ENCODE data around the gene ADI1.
"Not testable (repeated sequence)": the region's sequence is repeated elsewhere in the genome, so short reads cannot be mapped to it uniquely, and the experiment has no call there.

Gene ADI1

GRCh38 chr2:3458396-3459184, 60.7 kb downstream of the ADI1 start:
- H3K9me3 ChIP-seq (ENCODE audit: control insufficient read depth, low read length) = no peaks in the 10 kb centered on the region
- H3K4me1 ChIP-seq (ENCODE audit: control insufficient read depth, insufficient read depth, low read length, poor library complexity, severe bottlenecking) = no peaks in the 10 kb centered on the region
- H3K36me3 ChIP-seq (ENCODE audit: control insufficient read depth, insufficient read depth, low read length) = peaks cover 22% of the 10 kb centered on the region
- DNase-seq = no peak
- H3K4me3 ChIP-seq (ENCODE audit: insufficient read depth, low read depth, low read length, poor library complexity, severe bottlenecking) = no peak overlapping the region
- no peak overlapping the region for H3K27ac ChIP-seq (ENCODE audit: insufficient read depth, low read length, poor library complexity, severe bottlenecking)
- no peaks in the 10 kb centered on the region for H3K27me3 ChIP-seq (replicated peaks; ENCODE audit: control insufficient read depth, insufficient read depth, low read length, poor library complexity, severe bottlenecking)

GRCh38 chr2:3457524-3458395, 61.6 kb downstream of the ADI1 start:
- no peak for DNase-seq
- H3K4me1 ChIP-seq (ENCODE audit: control insufficient read depth, insufficient read depth, low read length, poor library complexity, severe bottlenecking) = no peaks in the 10 kb centered on the region
- H3K36me3 ChIP-seq (ENCODE audit: control insufficient read depth, insufficient read depth, low read length) = peaks cover 22% of the 10 kb centered on the region
- H3K27me3 ChIP-seq (replicated peaks; ENCODE audit: control insufficient read depth, insufficient read depth, low read length, poor library complexity, severe bottlenecking) = no peaks in the 10 kb centered on the region
- no peaks in the 10 kb centered on the region for H3K9me3 ChIP-seq (ENCODE audit: control insufficient read depth, low read length)
- no peak overlapping the region for H3K27ac ChIP-seq (ENCODE audit: insufficient read depth, low read length, poor library complexity, severe bottlenecking)
- H3K4me3 ChIP-seq (ENCODE audit: insufficient read depth, low read depth, low read length, poor library complexity, severe bottlenecking) = no peak overlapping the region

GRCh38 chr2:3456125-3456524, 63.2 kb downstream of the ADI1 start:
- peaks cover 30% of the 10 kb centered on the region for H3K36me3 ChIP-seq (ENCODE audit: control insufficient read depth, insufficient read depth, low read length)

GRCh38 chr2:3454802-3455201, 64.5 kb downstream of the ADI1 start:
- Histone ChIP-seq H3K36me3 (ENCODE audit: control insufficient read depth, insufficient read depth, low read length) (peaks cover 38% of the 10 kb centered on the region), H3K27me3 (replicated peaks; ENCODE audit: control insufficient read depth, insufficient read depth, low read length, poor library complexity, severe bottlenecking) (no peaks in the 10 kb centered on the region), H3K9me3 (ENCODE audit: control insufficient read depth, low read length) (no peaks in the 10 kb centered on the region)

More at GRCh38 chr2:3456125-3456524, 63.2 kb downstream of the ADI1 start:
- H3K4me3 ChIP-seq (ENCODE audit: insufficient read depth, low read depth, low read length, poor library complexity, severe bottlenecking) = no peak overlapping the region
- H3K4me1 ChIP-seq (ENCODE audit: control insufficient read depth, insufficient read depth, low read length, poor library complexity, severe bottlenecking) = no peaks in the 10 kb centered on the region
- no peaks in the 10 kb centered on the region for H3K27me3 ChIP-seq (replicated peaks; ENCODE audit: control insufficient read depth, insufficient read depth, low read length, poor library complexity, severe bottlenecking)
- H3K27ac ChIP-seq (ENCODE audit: insufficient read depth, low read length, poor library complexity, severe bottlenecking) = no peak overlapping the region
- no peaks in the 10 kb centered on the region for H3K9me3 ChIP-seq (ENCODE audit: control insufficient read depth, low read length)
- no peak for DNase-seq

GRCh38 chr2:3454005-3454404, 65.3 kb downstream of the ADI1 start:
- not testable (repeated sequence) for H3K4me1 ChIP-seq (ENCODE audit: control insufficient read depth, insufficient read depth, low read length, poor library complexity, severe bottlenecking); DNase-seq; H3K27me3 ChIP-seq (replicated peaks; ENCODE audit: control insufficient read depth, insufficient read depth, low read length, poor library complexity, severe bottlenecking); H3K27ac ChIP-seq (ENCODE audit: insufficient read depth, low read length, poor library complexity, severe bottlenecking); H3K4me3 ChIP-seq (ENCODE audit: insufficient read depth, low read depth, low read length, poor library complexity, severe bottlenecking); H3K9me3 ChIP-seq (ENCODE audit: control insufficient read depth, low read length)
- peaks cover 40% of the 10 kb centered on the region for H3K36me3 ChIP-seq (ENCODE audit: control insufficient read depth, insufficient read depth, low read length)

More at GRCh38 chr2:3454802-3455201, 64.5 kb downstream of the ADI1 start:
- Histone ChIP-seq H3K4me1 (ENCODE audit: control insufficient read depth, insufficient read depth, low read length, poor library complexity, severe bottlenecking) (no peaks in the 10 kb centered on the region), H3K4me3 (ENCODE audit: insufficient read depth, low read depth, low read length, poor library complexity, severe bottlenecking) (no peak overlapping the region), H3K27ac (ENCODE audit: insufficient read depth, low read length, poor library complexity, severe bottlenecking) (no peak overlapping the region)
- DNase-seq = no peak

GRCh38 chr2:3453190-3453999, 65.9 kb downstream of the ADI1 start:
- H3K36me3 ChIP-seq (ENCODE audit: control insufficient read depth, insufficient read depth, low read length) = peaks cover 37% of the 10 kb centered on the region
- no peak for DNase-seq

GRCh38 chr2:3451926-3452671, 67.2 kb downstream of the ADI1 start:
- Histone ChIP-seq H3K27ac (ENCODE audit: insufficient read depth, low read length, poor library complexity, severe bottlenecking) (no peak overlapping the region), H3K4me1 (ENCODE audit: control insufficient read depth, insufficient read depth, low read length, poor library complexity, severe bottlenecking) (no peaks in the 10 kb centered on the region), H3K27me3 (replicated peaks; ENCODE audit: control insufficient read depth, insufficient read depth, low read length, poor library complexity, severe bottlenecking) (no peaks in the 10 kb centered on the region), H3K4me3 (ENCODE audit: insufficient read depth, low read depth, low read length, poor library complexity, severe bottlenecking) (no peak overlapping the region), H3K36me3 (ENCODE audit: control insufficient read depth, insufficient read depth, low read length) (peaks cover 29% of the 10 kb centered on the region), H3K9me3 (ENCODE audit: control insufficient read depth, low read length) (no peaks in the 10 kb centered on the region)
- no peak for DNase-seq

More at GRCh38 chr2:3453190-3453999, 65.9 kb downstream of the ADI1 start:
- Histone ChIP-seq H3K27me3 (replicated peaks; ENCODE audit: control insufficient read depth, insufficient read depth, low read length, poor library complexity, severe bottlenecking) (no peaks in the 10 kb centered on the region), H3K9me3 (ENCODE audit: control insufficient read depth, low read length) (no peaks in the 10 kb centered on the region), H3K4me1 (ENCODE audit: control insufficient read depth, insufficient read depth, low read length, poor library complexity, severe bottlenecking) (no peaks in the 10 kb centered on the region), H3K27ac (ENCODE audit: insufficient read depth, low read length, poor library complexity, severe bottlenecking) (no peak overlapping the region), H3K4me3 (ENCODE audit: insufficient read depth, low read depth, low read length, poor library complexity, severe bottlenecking) (no peak overlapping the region)

GRCh38 chr2:3451169-3451568, 68.2 kb downstream of the ADI1 start:
- H3K36me3 ChIP-seq (ENCODE audit: control insufficient read depth, insufficient read depth, low read length) = peaks cover 31% of the 10 kb centered on the region
- H3K27ac ChIP-seq (ENCODE audit: insufficient read depth, low read length, poor library complexity, severe bottlenecking) = no peak overlapping the region
- H3K9me3 ChIP-seq (ENCODE audit: control insufficient read depth, low read length) = no peaks in the 10 kb centered on the region

GRCh38 chr2:3450385-3451010, 68.8 kb downstream of the ADI1 start:
- Histone ChIP-seq H3K36me3 (ENCODE audit: control insufficient read depth, insufficient read depth, low read length) (peaks cover 33% of the 10 kb centered on the region), H3K27me3 (replicated peaks; ENCODE audit: control insufficient read depth, insufficient read depth, low read length, poor library complexity, severe bottlenecking) (no peaks in the 10 kb centered on the region), H3K27ac (ENCODE audit: insufficient read depth, low read length, poor library complexity, severe bottlenecking) (no peak overlapping the region), H3K9me3 (ENCODE audit: control insufficient read depth, low read length) (no peaks in the 10 kb centered on the region), H3K4me1 (ENCODE audit: control insufficient read depth, insufficient read depth, low read length, poor library complexity, severe bottlenecking) (no peaks in the 10 kb centered on the region), H3K4me3 (ENCODE audit: insufficient read depth, low read depth, low read length, poor library complexity, severe bottlenecking) (no peak overlapping the region)
- no peak for DNase-seq

More at GRCh38 chr2:3451169-3451568, 68.2 kb downstream of the ADI1 start:
- Histone ChIP-seq H3K27me3 (replicated peaks; ENCODE audit: control insufficient read depth, insufficient read depth, low read length, poor library complexity, severe bottlenecking) (no peaks in the 10 kb centered on the region), H3K4me1 (ENCODE audit: control insufficient read depth, insufficient read depth, low read length, poor library complexity, severe bottlenecking) (no peaks in the 10 kb centered on the region), H3K4me3 (ENCODE audit: insufficient read depth, low read depth, low read length, poor library complexity, severe bottlenecking) (no peak overlapping the region)
- no peak for DNase-seq

Measured in effector memory CD4-positive, alpha-beta T cell (primary cell).